Measurements from ENCODE around the gene GNB1L. TPM values are rescaled to one million over a fixed set of nuclear protein-coding genes. Genes with fewer than 3 reads are reported as not detected.
A peak's percentile ranks its signal among the peaks of the same experiment; 100 is the strongest.

The GNB1L gene
- total and polyA plus RNA-seq, 9 of the 15 experiments (the other 6 are each of a cell fraction or from before 2014, with no cell fraction given): 0.56 to 50.5 (median 10.2) TPM

GRCh38 chr22:19799322-19800190 is 55.1 kb downstream of the GNB1L start (continued):
- TF ChIP-seq SP1 (CRISPR knock-in tag; IDR thresholded peaks at IDR 0.05): no peak
- no peak for TF ChIP-seq ILF3 (IDR thresholded peaks at IDR 0.05; ENCODE audit: borderline replicate concordance)
- TF ChIP-seq ATF3 (IDR thresholded peaks at IDR 0.05): no peak
- 0 out of 2 replicates have a peak, but pooled peaks have one; percentile 45 for TF ChIP-seq ATF3 (CRISPR knock-in tag; conservative IDR thresholded peaks at IDR 0.05)
- TF ChIP-seq POLR2G (IDR thresholded peaks at IDR 0.05; ENCODE audit: low read depth, low read length): peak; percentile 64; the same call in 1 of the 2 replicates
- 0 out of 2 replicates have a peak, but pooled peaks have one; percentile 18 for TF ChIP-seq NFIC (IDR thresholded peaks at IDR 0.05)
- no peak for TF ChIP-seq WHSC1 (IDR thresholded peaks at IDR 0.05; ENCODE audit: low read length)
- TF ChIP-seq ZEB2 (IDR thresholded peaks at IDR 0.05): no peak
- TF ChIP-seq CTCF (IDR thresholded peaks at IDR 0.05 in 2 of 3, conservative IDR thresholded peaks at IDR 0.05 in 1 of 3; ENCODE audit: insufficient read depth in 2 of 3, low read depth in 1 of 3, low read length in 3 of 3): peak; percentile 10 to 24 (median 23); a peak in 2 of 6 replicates
- TF ChIP-seq ELK1 (CRISPR knock-in tag; IDR thresholded peaks at IDR 0.05): no peak
- no peak for TF ChIP-seq PRMT5 (CRISPR knock-in tag; IDR thresholded peaks at IDR 0.05)
